Astrocyte (in vitro differentiated cells and primary cell): ENCODE measurements around the gene SLC16A9. TPM values are rescaled to one million over a fixed set of nuclear protein-coding genes. Genes with fewer than 3 reads are reported as not detected.

Experiments
- DNase-seq: peaks from one replicate; pipeline ENCODE4 v3.0.0-alpha.2; 2010; ENCODE audit warnings: low read depth
- FAIRE-seq: peaks from 2 replicates; lab custom pipeline; 2011; peaks lifted over from hg19 to GRCh38; lab: Jason Lieb, UNC
- H2AFZ ChIP-seq: 2 replicates; pipeline ENCODE4 v1.6.0; 2012; ENCODE audit warnings: low read depth, low read length, inconsistent platforms
- H3K27ac ChIP-seq: 2 replicates; pipeline ENCODE4 v1.5.1; 2011; ENCODE audit warnings: low read depth, low read length, inconsistent platforms
- H3K27me3 ChIP-seq: 2 replicates; pipeline ENCODE4 v1.6.0; 2011; ENCODE audit warnings: low read length, inconsistent platforms; ENCODE audit not compliant: insufficient read depth
- H3K36me3 ChIP-seq: 2 replicates; pipeline ENCODE4 v1.5.1; 2011; ENCODE audit warnings: low read length, inconsistent platforms; ENCODE audit not compliant: insufficient read depth
- H3K4me1 ChIP-seq: 2 replicates; pipeline ENCODE4 v1.5.1; 2011; ENCODE audit warnings: low read length, inconsistent platforms; ENCODE audit not compliant: insufficient read depth
- H3K4me2 ChIP-seq: 2 replicates; pipeline ENCODE4 v1.6.0; 2012; ENCODE audit warnings: low read length, inconsistent platforms
- H3K4me3 ChIP-seq: 2 replicates; pipeline ENCODE4 v1.5.1; 2011; ENCODE audit warnings: low read depth, mild to moderate bottlenecking, low read length, inconsistent platforms; ENCODE audit not compliant: insufficient read depth
- H3K79me2 ChIP-seq: 2 replicates; pipeline ENCODE4 v1.6.0; 2012; ENCODE audit warnings: mild to moderate bottlenecking, low read length, inconsistent platforms; ENCODE audit not compliant: insufficient read depth
- H3K9ac ChIP-seq: 2 replicates; pipeline ENCODE4 v1.6.0; 2012; ENCODE audit warnings: mild to moderate bottlenecking, low read length, inconsistent platforms
- H3K9me3 ChIP-seq: 2 replicates; pipeline ENCODE4 v1.5.1; 2012; ENCODE audit warnings: low read depth, mild to moderate bottlenecking, low read length, inconsistent platforms; ENCODE audit not compliant: insufficient read depth
- H4K20me1 ChIP-seq: 2 replicates; pipeline ENCODE4 v1.6.0; 2012; ENCODE audit warnings: low read length, inconsistent platforms; ENCODE audit not compliant: insufficient read depth
- H3K27ac Mint-ChIP-seq: one replicate; pipeline ENCODE4 v1.8.0; 2021; ENCODE audit warnings: mild to moderate bottlenecking, mixed read lengths; ENCODE audit not compliant: unreplicated experiment
- H3K27me3 Mint-ChIP-seq: one replicate; pipeline ENCODE4 v1.8.0; 2021; ENCODE audit warnings: low read depth, mixed read lengths; ENCODE audit not compliant: unreplicated experiment
- H3K36me3 Mint-ChIP-seq: one replicate; pipeline ENCODE4 v1.8.0; 2021; ENCODE audit warnings: low read depth, mixed read lengths; ENCODE audit not compliant: unreplicated experiment
- H3K4me1 Mint-ChIP-seq: one replicate; pipeline ENCODE4 v1.8.0; 2021; ENCODE audit warnings: low read depth, mixed read lengths; ENCODE audit not compliant: unreplicated experiment
- H3K4me3 Mint-ChIP-seq: one replicate; pipeline ENCODE4 v1.8.0; 2021; ENCODE audit warnings: mild to moderate bottlenecking, moderate library complexity, mixed read lengths; ENCODE audit not compliant: unreplicated experiment
- H3K9me3 Mint-ChIP-seq: one replicate; pipeline ENCODE4 v1.8.0; 2021; ENCODE audit warnings: mild to moderate bottlenecking, mixed read lengths; ENCODE audit not compliant: unreplicated experiment
- CTCF ChIP-seq: IDR thresholded peaks from 2 replicates; pipeline ENCODE4 v1.5.1; 2011; ENCODE audit warnings: low read depth, mild to moderate bottlenecking, inconsistent platforms, low read length, moderate library complexity; ENCODE audit not compliant: insufficient read depth
- EZH2 ChIP-seq: IDR thresholded peaks from 2 replicates; pipeline ENCODE4 v1.6.1; 2012; ENCODE audit warnings: mild to moderate bottlenecking, low read length, inconsistent platforms; ENCODE audit not compliant: insufficient read depth
- total RNA-seq: library from RNA; stranded (reverse); gene quantifications from 2 replicates; pipeline ENCODE4 v1.2.1, GENCODE V29; 2021

SLC16A9 gene
- total RNA-seq, 1 donor from 2014 or later = 3.4 TPM

DNA sequence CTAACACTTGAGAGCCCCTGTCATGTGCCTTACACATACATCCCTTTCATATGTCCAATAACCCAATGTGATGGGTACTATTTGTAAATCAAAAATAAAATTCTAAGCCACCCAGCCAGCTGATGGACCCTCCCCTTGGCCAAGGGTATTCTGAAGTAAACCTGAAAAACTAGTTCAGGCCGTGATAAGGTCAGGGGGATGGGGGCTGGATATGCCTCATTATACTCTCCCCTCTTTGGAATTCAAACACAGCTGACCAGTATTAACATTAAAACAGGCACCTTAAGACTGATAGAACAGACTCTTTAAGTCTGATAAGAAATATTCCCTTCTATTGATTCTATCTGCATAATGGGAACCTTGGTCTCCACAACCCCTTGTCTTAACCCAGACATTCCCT is 51.9 kb downstream of the SLC16A9 start:
- Mint-ChIP-seq H3K4me3 (no peak overlapping the region), H3K4me1 (no peaks in the 10 kb centered on the region), H3K36me3 (peaks cover 3% of the 10 kb centered on the region), H3K27me3 (no peaks in the 10 kb centered on the region), H3K27ac (no peak overlapping the region), H3K9me3 (peaks cover 5% of the 10 kb centered on the region)
- Histone ChIP-seq H4K20me1 (no peaks in the 10 kb centered on the region), H3K4me3 (no peak overlapping the region), H3K9me3 (no peaks in the 10 kb centered on the region), H3K9ac (no peak overlapping the region), H3K79me2 (no peaks in the 10 kb centered on the region), H3K4me2 (no peak overlapping the region), H3K27ac (no peak overlapping the region), H3K27me3 (no peaks in the 10 kb centered on the region), H3K36me3 (no peaks in the 10 kb centered on the region), H2AFZ (no peak overlapping the region), H3K4me1 (no peaks in the 10 kb centered on the region)
- FAIRE-seq (no peak), DNase-seq (no peak)
- TF ChIP-seq CTCF (no peak), EZH2 (no peak)

DNA sequence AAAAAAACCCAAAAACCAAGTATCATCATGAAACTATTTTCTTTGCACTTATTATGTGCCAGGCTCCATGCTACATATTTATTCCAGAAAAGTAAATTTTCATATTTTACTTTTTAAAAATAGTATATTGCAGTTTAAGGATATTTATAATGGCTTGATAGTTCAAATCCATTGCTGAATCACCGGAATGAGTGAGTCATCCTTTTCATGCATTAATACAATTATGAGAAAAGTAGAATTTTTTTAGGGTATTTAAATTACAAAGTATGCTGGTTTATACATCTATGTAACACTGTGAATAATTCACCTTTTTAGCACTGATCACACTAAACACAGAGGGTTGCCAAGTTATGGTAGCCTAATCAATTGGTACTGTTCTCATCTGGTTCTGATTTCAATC is 54.3 kb downstream of the SLC16A9 start:
- Histone ChIP-seq H3K4me2 (no peak overlapping the region), H3K9me3 (no peaks in the 10 kb centered on the region), H3K9ac (no peak overlapping the region), H4K20me1 (no peaks in the 10 kb centered on the region), H2AFZ (no peak overlapping the region), H3K4me1 (no peaks in the 10 kb centered on the region), H3K4me3 (no peak overlapping the region), H3K27me3 (no peaks in the 10 kb centered on the region), H3K79me2 (no peaks in the 10 kb centered on the region), H3K36me3 (no peaks in the 10 kb centered on the region), H3K27ac (no peak overlapping the region)
- no peaks in the 10 kb centered on the region for H3K4me1 Mint-ChIP-seq
- H3K36me3 Mint-ChIP-seq = peaks cover 3% of the 10 kb centered on the region
- FAIRE-seq = no peak
- no peak for DNase-seq
- peaks cover 2% of the 10 kb centered on the region for H3K9me3 Mint-ChIP-seq
- H3K4me3 Mint-ChIP-seq = no peak overlapping the region
- no peak overlapping the region for H3K27ac Mint-ChIP-seq
- no peak for TF ChIP-seq EZH2
- no peak for TF ChIP-seq CTCF
- H3K27me3 Mint-ChIP-seq = no peaks in the 10 kb centered on the region

DNA sequence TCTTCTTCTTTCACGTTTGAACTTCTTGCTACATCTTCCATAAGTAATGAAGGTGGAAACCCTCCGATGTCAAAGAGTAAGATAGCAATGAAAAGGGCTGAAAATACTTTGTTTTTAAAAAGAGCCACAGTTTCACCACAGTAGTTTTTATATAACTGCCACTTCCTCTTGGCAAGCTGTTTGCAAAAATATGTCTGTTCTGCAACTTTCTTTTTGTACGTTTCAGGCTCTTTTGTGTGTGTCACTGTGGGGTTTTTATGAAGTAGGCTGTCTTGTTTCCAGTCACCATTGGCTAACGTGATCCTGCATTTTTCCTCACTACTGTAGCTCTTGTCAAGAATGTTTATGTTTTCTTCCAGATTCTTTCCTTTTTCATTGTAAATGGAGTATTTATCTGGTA is 55.6 kb downstream of the SLC16A9 start:
- no peaks in the 10 kb centered on the region for H4K20me1 ChIP-seq
- H2AFZ ChIP-seq = no peak overlapping the region
- H3K79me2 ChIP-seq = no peaks in the 10 kb centered on the region
- DNase-seq (peak; percentile 31), FAIRE-seq (no peak)
- TF ChIP-seq CTCF (no peak), EZH2 (no peak)
- Mint-ChIP-seq H3K27me3 (no peaks in the 10 kb centered on the region), H3K4me1 (peaks cover 1% of the 10 kb centered on the region), H3K9me3 (no peaks in the 10 kb centered on the region), H3K36me3 (no peaks in the 10 kb centered on the region), H3K4me3 (no peak overlapping the region), H3K27ac (no peak overlapping the region)
- H3K4me2 ChIP-seq = no peak overlapping the region
- no peak overlapping the region for H3K9ac ChIP-seq
- peaks cover 2% of the 10 kb centered on the region for H3K4me1 ChIP-seq
- H3K4me3 ChIP-seq = no peak overlapping the region
- H3K36me3 ChIP-seq = no peaks in the 10 kb centered on the region
- H3K9me3 ChIP-seq = no peaks in the 10 kb centered on the region
- H3K27me3 ChIP-seq = no peaks in the 10 kb centered on the region
- H3K27ac ChIP-seq = no peak overlapping the region
